ENCODE results near the gene ERAL1. TPM values are rescaled to one million over a fixed set of nuclear protein-coding genes. Genes with fewer than 3 reads are reported as not detected.

ERAL1 gene
- polyA plus RNA-seq, 1 experiment = 84.1 TPM

GRCh38 chr17:28898527-28898955 lies 43.7 kb downstream of the ERAL1 start:
- DNase-seq (ENCODE audit: low read depth) = no peak
- Histone ChIP-seq H3K27me3 (ENCODE audit: control insufficient read depth, insufficient read depth, low read length) (no peaks in the 10 kb centered on the region), H3K4me3 (ENCODE audit: low read depth, low read length) (no peak overlapping the region), H3K36me3 (ENCODE audit: control insufficient read depth, insufficient read depth, low read length) (no peaks in the 10 kb centered on the region)
- TF ChIP-seq, protein P1, sequence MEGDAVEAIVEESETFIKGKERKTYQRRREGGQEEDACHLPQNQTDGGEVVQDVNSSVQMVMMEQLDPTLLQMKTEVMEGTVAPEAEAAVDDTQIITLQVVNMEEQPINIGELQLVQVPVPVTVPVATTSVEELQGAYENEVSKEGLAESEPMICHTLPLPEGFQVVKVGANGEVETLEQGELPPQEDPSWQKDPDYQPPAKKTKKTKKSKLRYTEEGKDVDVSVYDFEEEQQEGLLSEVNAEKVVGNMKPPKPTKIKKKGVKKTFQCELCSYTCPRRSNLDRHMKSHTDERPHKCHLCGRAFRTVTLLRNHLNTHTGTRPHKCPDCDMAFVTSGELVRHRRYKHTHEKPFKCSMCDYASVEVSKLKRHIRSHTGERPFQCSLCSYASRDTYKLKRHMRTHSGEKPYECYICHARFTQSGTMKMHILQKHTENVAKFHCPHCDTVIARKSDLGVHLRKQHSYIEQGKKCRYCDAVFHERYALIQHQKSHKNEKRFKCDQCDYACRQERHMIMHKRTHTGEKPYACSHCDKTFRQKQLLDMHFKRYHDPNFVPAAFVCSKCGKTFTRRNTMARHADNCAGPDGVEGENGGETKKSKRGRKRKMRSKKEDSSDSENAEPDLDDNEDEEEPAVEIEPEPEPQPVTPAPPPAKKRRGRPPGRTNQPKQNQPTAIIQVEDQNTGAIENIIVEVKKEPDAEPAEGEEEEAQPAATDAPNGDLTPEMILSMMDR (IDR thresholded peaks at IDR 0.05; ENCODE audit: insufficient read depth, low read depth, low read length) = no peak
- POLR2A ChIA-PET = interaction anchor here (0.6 to 0.7 kb wide), 2 partner anchors 71 to 170 kb away, joined by 3 to 5 read pairs; no protein-coding TSS in a partner anchor
- CTCF ChIA-PET = interaction anchor here (0.7 to 2.2 kb wide), 12 partner anchors 10 to 218 kb away, joined by 3 to 9 read pairs (median 5); partner anchors contain the start of gene TLCD1

DNA sequence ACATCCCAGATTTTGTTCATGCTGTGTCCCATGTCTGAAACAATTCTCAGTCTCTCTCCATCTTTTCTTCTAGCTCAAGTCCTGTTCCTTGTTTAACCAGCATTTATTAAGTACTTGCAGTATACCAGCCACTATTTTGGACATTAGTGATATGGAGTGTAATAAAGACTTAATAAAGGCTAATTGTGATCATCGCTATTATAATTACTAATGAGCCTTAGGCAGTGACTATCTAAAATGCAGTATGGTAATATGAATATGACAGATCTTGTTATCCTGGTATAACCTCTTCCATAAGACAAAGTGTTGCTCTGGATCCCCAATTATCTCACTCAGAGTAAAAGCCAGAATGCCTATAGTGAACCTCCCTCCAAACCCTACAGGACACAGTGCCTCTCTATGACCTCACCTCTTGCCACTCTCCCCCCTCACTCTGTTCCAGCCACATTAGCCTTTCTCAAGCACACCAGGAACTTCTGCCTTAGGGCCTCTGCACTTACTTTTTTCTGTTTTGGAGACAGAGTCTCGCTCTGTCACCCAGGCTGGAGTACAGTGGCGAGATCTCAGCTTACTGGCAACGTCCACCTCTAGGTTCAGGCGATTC lies 44.5 kb downstream of the ERAL1 start:
- ChIA-PET CTCF (interaction anchor here (0.7 to 1.8 kb wide), 7 partner anchors 9 to 172 kb away, joined by 3 to 9 read pairs (median 3); partner anchors contain the start of gene TLCD1), POLR2A (interaction anchor here (0.6 kb wide), 1 partner anchor 174 kb away, joined by 3 read pairs; no protein-coding TSS in a partner anchor)
- Histone ChIP-seq H3K36me3 (ENCODE audit: control insufficient read depth, insufficient read depth, low read length) (no peaks in the 10 kb centered on the region), H3K27me3 (ENCODE audit: control insufficient read depth, insufficient read depth, low read length) (no peaks in the 10 kb centered on the region), H3K4me3 (ENCODE audit: low read depth, low read length) (no peak overlapping the region)
- TF ChIP-seq, protein P1 (IDR thresholded peaks at IDR 0.05; ENCODE audit: insufficient read depth, low read depth, low read length) = no peak
- no peak for DNase-seq (ENCODE audit: low read depth)

DNA sequence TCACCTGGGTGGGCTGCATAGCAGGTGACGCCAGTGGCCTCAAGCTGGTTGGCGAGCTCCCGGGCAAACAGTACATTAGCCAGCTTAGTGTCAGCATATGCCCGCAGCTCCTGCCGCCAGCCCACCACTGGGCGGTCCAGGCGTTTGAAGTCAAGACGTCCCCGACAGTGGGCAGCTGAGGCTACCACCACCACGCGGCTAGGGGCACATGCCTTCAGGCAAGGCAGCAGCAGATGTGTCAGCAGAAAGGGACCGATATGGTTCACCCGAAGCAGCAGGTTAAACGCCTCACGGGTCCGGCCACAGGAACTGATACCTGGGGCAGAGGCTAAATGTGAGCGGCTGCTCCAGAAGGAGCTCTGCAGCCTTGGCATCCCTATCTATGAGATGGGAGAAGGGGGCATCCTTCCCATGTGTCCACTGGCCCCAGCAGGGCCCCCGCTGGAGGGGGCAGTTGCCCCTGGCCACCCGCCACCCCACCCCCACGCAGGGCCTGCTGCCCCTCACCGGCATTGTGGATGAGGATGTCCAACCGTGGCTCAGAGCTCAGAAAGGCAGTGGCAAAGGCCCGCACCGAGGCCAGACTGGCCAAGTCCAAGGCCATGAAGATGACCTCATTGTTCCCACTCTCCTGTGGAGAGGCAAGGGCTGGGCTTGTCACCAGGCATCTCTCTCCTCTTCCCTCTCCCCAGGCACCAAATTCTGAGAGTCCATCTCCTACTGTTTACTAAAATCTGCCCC lies 46.3 kb downstream of the ERAL1 start:
- POLR2A ChIA-PET = no interaction called here
- H3K27me3 ChIP-seq (ENCODE audit: control insufficient read depth, insufficient read depth, low read length) = no peaks in the 10 kb centered on the region
- no peak overlapping the region for H3K4me3 ChIP-seq (ENCODE audit: low read depth, low read length)
- no peak for DNase-seq (ENCODE audit: low read depth)
- peaks cover 2% of the 10 kb centered on the region; the same call in 1 of the 2 replicates for H3K36me3 ChIP-seq (ENCODE audit: control insufficient read depth, insufficient read depth, low read length)
- CTCF ChIA-PET = interaction anchor here (0.6 to 3.4 kb wide), 8 partner anchors 15 to 671 kb away, joined by 3 to 22 read pairs (median 4); no protein-coding TSS in a partner anchor
- TF ChIP-seq, protein P1 (IDR thresholded peaks at IDR 0.05; ENCODE audit: insufficient read depth, low read depth, low read length) = no peak

GRCh38 chr17:28901866-28902818 lies 47.3 kb downstream of the ERAL1 start:
- TF ChIP-seq, protein P1 (IDR thresholded peaks at IDR 0.05; ENCODE audit: insufficient read depth, low read depth, low read length) = no peak
- H3K27me3 ChIP-seq (ENCODE audit: control insufficient read depth, insufficient read depth, low read length) = no peaks in the 10 kb centered on the region
- peaks cover 10% of the 10 kb centered on the region for H3K36me3 ChIP-seq (ENCODE audit: control insufficient read depth, insufficient read depth, low read length)
- CTCF ChIA-PET = interaction anchor here (0.6 to 3.4 kb wide), 17 partner anchors 10 to 279 kb away, joined by 3 to 22 read pairs (median 4); no protein-coding TSS in a partner anchor
- peak overlapping the region; percentile 57 for H3K4me3 ChIP-seq (ENCODE audit: low read depth, low read length)
- no peak for DNase-seq (ENCODE audit: low read depth)
- POLR2A ChIA-PET = no interaction called here
